ENCODE results near the gene MFSD1. TPM values are rescaled to one million over a fixed set of nuclear protein-coding genes. Genes with fewer than 3 reads are reported as not detected.
A peak's percentile ranks its signal among the peaks of the same experiment; 100 is the strongest.

MFSD1 gene
- polyA plus RNA-seq, 1 of the 3 experiments (the other 2 are of a cell fraction), result 44.9 TPM

GRCh38 chr3:158763421-158763820 lies 38.4 kb upstream of the MFSD1 start:
- ChIA-PET CTCF (interaction anchor here (1.3 to 5.8 kb wide), 2 partner anchors 14 to 35 kb away, joined by 3 to 29 read pairs; no protein-coding TSS in a partner anchor), POLR2A (no interaction called here)
- H3F3A ChIP-seq (replicated peaks; ENCODE audit: insufficient read depth), result no peaks in the 10 kb centered on the region
- H3K4me3 ChIP-seq (ENCODE audit: low read depth in 2 of 2, low read length in 1 of 2), result no peak overlapping the region
- no peak overlapping the region for H2AFZ ChIP-seq (ENCODE audit: low read depth)
- H3K9ac ChIP-seq, result no peak overlapping the region
- H3K9me2 ChIP-seq, result no peaks in the 10 kb centered on the region
- DNase-seq, result no peak
- H3K4me2 ChIP-seq, result no peak overlapping the region
- H4K20me1 ChIP-seq (ENCODE audit: insufficient read depth), result no peaks in the 10 kb centered on the region
- no peaks in the 10 kb centered on the region for H3K27me3 ChIP-seq (ENCODE audit: insufficient read depth)
- H3K36me3 ChIP-seq (replicated peaks in 1 of 2; ENCODE audit: control insufficient read depth in 1 of 2, insufficient read depth in 2 of 2, low read length in 1 of 2), result no peaks in the 10 kb centered on the region
- no peaks in the 10 kb centered on the region for H3K9me3 ChIP-seq
- TF ChIP-seq RXRA (IDR thresholded peaks at IDR 0.05; ENCODE audit: borderline replicate concordance, low read depth) (no peak), EZH2phosphoT487 (IDR thresholded peaks at IDR 0.05; ENCODE audit: borderline replicate concordance, low read depth) (no peak), RFX5 (IDR thresholded peaks at IDR 0.05; ENCODE audit: low read length) (no peak), SMC3 (IDR thresholded peaks at IDR 0.05; ENCODE audit: low read depth, low read length) (no peak), RAD21 (IDR thresholded peaks at IDR 0.05; ENCODE audit: low read length) (no peak), NRF1 (IDR thresholded peaks at IDR 0.05; ENCODE audit: low read depth, low read length) (no peak), FOXJ3 (CRISPR knock-in tag; IDR thresholded peaks at IDR 0.05) (no peak), NFIC (IDR thresholded peaks at IDR 0.05; ENCODE audit: borderline replicate concordance) (no peak), JUND (IDR thresholded peaks at IDR 0.05) (no peak), SIN3A (IDR thresholded peaks at IDR 0.05; ENCODE audit: borderline replicate concordance, low read depth, low read length) (no peak)
- no peak overlapping the region for H3K27ac ChIP-seq (ENCODE audit: low read depth in 2 of 2, low read length in 1 of 2)
- H3K4me1 ChIP-seq (ENCODE audit: control insufficient read depth in 1 of 2, insufficient read depth in 2 of 2, low read depth in 1 of 2, low read length in 1 of 2), result peaks cover 2 to 12% of the 10 kb centered on the region in 2 experiments; a peak in 2 of 4 replicates
- no peaks in the 10 kb centered on the region for H3K79me2 ChIP-seq (ENCODE audit: insufficient read depth)
- 76% methylated on average over 2 of the region's 2 CpGs for WGBS (ENCODE audit: low lambda C conversion rate)

GRCh38 chr3:158765518-158766205 lies 36.2 kb upstream of the MFSD1 start:
- Histone ChIP-seq H3K4me3 (ENCODE audit: low read depth in 2 of 2, low read length in 1 of 2) (no peak overlapping the region), H3K79me2 (ENCODE audit: insufficient read depth) (no peaks in the 10 kb centered on the region), H3K4me1 (ENCODE audit: control insufficient read depth in 1 of 2, insufficient read depth in 2 of 2, low read depth in 1 of 2, low read length in 1 of 2) (peaks cover 4 to 29% of the 10 kb centered on the region in 2 experiments; a peak in 3 of 4 replicates), H2AFZ (ENCODE audit: low read depth) (no peak overlapping the region), H3K9me3 (no peaks in the 10 kb centered on the region), H3K27me3 (ENCODE audit: insufficient read depth) (no peaks in the 10 kb centered on the region), H3K36me3 (replicated peaks in 1 of 2; ENCODE audit: control insufficient read depth in 1 of 2, insufficient read depth in 2 of 2, low read length in 1 of 2) (no peaks in the 10 kb centered on the region), H3K4me2 (no peak overlapping the region), H3K9me2 (no peaks in the 10 kb centered on the region), H3K9ac (no peak overlapping the region), H3K27ac (ENCODE audit: low read depth in 2 of 2, low read length in 1 of 2) (no peak overlapping the region), H4K20me1 (ENCODE audit: insufficient read depth) (no peaks in the 10 kb centered on the region), H3F3A (replicated peaks; ENCODE audit: insufficient read depth) (peaks cover 6% of the 10 kb centered on the region)
- no peak for TF ChIP-seq RCOR1 (IDR thresholded peaks at IDR 0.05; ENCODE audit: low read length)
- no peak for TF ChIP-seq JUND (IDR thresholded peaks at IDR 0.05)
- TF ChIP-seq USF2 (IDR thresholded peaks at IDR 0.05; ENCODE audit: borderline replicate concordance, low read depth, low read length), result no peak
- TF ChIP-seq NRF1 (IDR thresholded peaks at IDR 0.05; ENCODE audit: low read depth, low read length), result no peak
- TF ChIP-seq USF1 (IDR thresholded peaks at IDR 0.05; ENCODE audit: borderline replicate concordance, low read depth), result no peak
- TF ChIP-seq NFIC (IDR thresholded peaks at IDR 0.05; ENCODE audit: borderline replicate concordance), result 0 out of 2 replicates have a peak, but pooled peaks have one; percentile 11
- 0 out of 2 replicates have a peak, but pooled peaks have one; percentile 32 for TF ChIP-seq RXRA (IDR thresholded peaks at IDR 0.05; ENCODE audit: borderline replicate concordance, low read depth)
- no peak for TF ChIP-seq CHD2 (IDR thresholded peaks at IDR 0.05; ENCODE audit: low read length, partially characterized antibody)
- TF ChIP-seq TAF1 (IDR thresholded peaks at IDR 0.05; ENCODE audit: borderline replicate concordance, low read depth, low read length), result no peak
- TF ChIP-seq TEAD4 (IDR thresholded peaks at IDR 0.05; ENCODE audit: borderline replicate concordance, insufficient read depth), result no peak
- WGBS (ENCODE audit: low lambda C conversion rate), result 100% methylated on average over 2 of the region's 3 CpGs
- ChIA-PET CTCF (interaction anchor here (0.7 to 5.8 kb wide), 6 partner anchors 9 to 122 kb away, joined by 3 to 29 read pairs (median 4); no protein-coding TSS in a partner anchor), POLR2A (no interaction called here)
- DNase-seq, result no peak

All from SK-N-SH (cell line).